PFSK-1 (cell line): ENCODE results near the gene TTLL12.

Experiments used
- POLR2AphosphoS5 ChIP-seq: IDR thresholded peaks from 2 replicates; pipeline ENCODE4 v1.6.1; 2012; ENCODE audit warnings: low read depth, mild to moderate bottlenecking, control low read depth, low read length, moderate library complexity
- SIN3A ChIP-seq: IDR thresholded peaks from 2 replicates; pipeline ENCODE4 v1.6.1; 2012; ENCODE audit warnings: mild to moderate bottlenecking, low read length, moderate library complexity, borderline replicate concordance; ENCODE audit not compliant: insufficient read depth
- TAF1 ChIP-seq: IDR thresholded peaks from 2 replicates; pipeline ENCODE4 v1.6.1; 2012; ENCODE audit warnings: low read length, control low read depth, borderline replicate concordance; ENCODE audit not compliant: insufficient read depth
- TF ChIP-seq, protein P1 (sequence below), 2 experiments: IDR thresholded peaks; 2 replicates each; pipeline versions ENCODE4 v1.6.1 to v1.8.0; 2011 to 2012; ENCODE audit warnings: low read depth in 2 of 2, low read length in 2 of 2, control low read depth in 1 of 2, inconsistent platforms in 1 of 2, mild to moderate bottlenecking in 1 of 2, moderate library complexity in 1 of 2; ENCODE audit not compliant: insufficient read depth in 1 of 2

DNA sequence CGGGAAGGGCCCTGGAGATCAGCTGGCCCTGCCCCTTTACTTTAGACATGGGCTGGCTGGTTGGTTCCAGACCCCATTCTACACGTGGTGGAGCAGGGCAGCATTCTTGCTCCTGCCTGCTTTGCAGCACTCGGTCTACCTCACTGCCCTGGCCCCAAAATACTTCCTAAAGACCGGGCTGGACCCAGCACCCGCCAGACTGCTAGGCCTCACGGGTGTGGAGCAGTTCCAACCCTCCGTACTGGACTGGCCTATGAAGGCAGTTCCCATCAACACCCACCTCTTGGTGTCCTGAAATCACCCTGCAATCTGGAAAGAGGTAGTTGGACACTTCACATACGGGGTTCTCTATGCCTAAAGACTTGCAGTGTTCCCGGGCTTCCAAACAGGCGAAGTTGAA lies 50.1 kb downstream of the TTLL12 start:
- TF ChIP-seq POLR2AphosphoS5, result no peak
- TF ChIP-seq, protein P1, sequence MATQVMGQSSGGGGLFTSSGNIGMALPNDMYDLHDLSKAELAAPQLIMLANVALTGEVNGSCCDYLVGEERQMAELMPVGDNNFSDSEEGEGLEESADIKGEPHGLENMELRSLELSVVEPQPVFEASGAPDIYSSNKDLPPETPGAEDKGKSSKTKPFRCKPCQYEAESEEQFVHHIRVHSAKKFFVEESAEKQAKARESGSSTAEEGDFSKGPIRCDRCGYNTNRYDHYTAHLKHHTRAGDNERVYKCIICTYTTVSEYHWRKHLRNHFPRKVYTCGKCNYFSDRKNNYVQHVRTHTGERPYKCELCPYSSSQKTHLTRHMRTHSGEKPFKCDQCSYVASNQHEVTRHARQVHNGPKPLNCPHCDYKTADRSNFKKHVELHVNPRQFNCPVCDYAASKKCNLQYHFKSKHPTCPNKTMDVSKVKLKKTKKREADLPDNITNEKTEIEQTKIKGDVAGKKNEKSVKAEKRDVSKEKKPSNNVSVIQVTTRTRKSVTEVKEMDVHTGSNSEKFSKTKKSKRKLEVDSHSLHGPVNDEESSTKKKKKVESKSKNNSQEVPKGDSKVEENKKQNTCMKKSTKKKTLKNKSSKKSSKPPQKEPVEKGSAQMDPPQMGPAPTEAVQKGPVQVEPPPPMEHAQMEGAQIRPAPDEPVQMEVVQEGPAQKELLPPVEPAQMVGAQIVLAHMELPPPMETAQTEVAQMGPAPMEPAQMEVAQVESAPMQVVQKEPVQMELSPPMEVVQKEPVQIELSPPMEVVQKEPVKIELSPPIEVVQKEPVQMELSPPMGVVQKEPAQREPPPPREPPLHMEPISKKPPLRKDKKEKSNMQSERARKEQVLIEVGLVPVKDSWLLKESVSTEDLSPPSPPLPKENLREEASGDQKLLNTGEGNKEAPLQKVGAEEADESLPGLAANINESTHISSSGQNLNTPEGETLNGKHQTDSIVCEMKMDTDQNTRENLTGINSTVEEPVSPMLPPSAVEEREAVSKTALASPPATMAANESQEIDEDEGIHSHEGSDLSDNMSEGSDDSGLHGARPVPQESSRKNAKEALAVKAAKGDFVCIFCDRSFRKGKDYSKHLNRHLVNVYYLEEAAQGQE (IDR thresholded peaks at IDR 0.05; ENCODE audit: insufficient read depth in 1 of 2, low read depth in 2 of 2, low read length in 2 of 2), result no peak
- TF ChIP-seq TAF1, result no peak
- TF ChIP-seq SIN3A, result no peak
